ENCODE data around the gene CGB2.

DNA sequence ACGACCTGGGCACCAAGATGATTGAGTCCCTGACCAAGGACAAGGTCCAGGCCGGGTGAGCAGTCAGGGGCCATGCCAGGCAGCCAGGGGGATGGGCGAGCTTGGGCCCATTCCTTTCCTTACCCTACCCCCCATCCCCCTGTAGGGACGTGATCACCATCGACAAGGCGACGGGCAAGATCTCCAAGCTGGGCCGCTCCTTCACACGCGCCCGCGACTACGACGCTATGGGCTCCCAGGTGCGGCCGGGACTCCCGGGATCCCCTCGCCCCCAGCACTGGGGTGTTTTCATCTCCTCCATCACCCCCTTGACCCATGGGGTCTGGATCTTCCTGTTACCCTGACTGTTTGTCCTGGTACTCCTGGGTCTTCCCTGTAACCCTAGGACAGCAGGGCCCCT, 21.9 kb upstream of the CGB2 start:
- TF ChIP-seq, protein P1, sequence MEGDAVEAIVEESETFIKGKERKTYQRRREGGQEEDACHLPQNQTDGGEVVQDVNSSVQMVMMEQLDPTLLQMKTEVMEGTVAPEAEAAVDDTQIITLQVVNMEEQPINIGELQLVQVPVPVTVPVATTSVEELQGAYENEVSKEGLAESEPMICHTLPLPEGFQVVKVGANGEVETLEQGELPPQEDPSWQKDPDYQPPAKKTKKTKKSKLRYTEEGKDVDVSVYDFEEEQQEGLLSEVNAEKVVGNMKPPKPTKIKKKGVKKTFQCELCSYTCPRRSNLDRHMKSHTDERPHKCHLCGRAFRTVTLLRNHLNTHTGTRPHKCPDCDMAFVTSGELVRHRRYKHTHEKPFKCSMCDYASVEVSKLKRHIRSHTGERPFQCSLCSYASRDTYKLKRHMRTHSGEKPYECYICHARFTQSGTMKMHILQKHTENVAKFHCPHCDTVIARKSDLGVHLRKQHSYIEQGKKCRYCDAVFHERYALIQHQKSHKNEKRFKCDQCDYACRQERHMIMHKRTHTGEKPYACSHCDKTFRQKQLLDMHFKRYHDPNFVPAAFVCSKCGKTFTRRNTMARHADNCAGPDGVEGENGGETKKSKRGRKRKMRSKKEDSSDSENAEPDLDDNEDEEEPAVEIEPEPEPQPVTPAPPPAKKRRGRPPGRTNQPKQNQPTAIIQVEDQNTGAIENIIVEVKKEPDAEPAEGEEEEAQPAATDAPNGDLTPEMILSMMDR (IDR thresholded peaks at IDR 0.05; ENCODE audit: insufficient read depth, low read depth, low read length): no peak
- no peak for TF ChIP-seq EZH2 (IDR thresholded peaks at IDR 0.05; ENCODE audit: insufficient read depth, low read length)
